Neural crest cell (in vitro differentiated cells): Measurements from ENCODE around the gene RUNX2. TPM values are rescaled to one million over a fixed set of nuclear protein-coding genes. Genes with fewer than 3 reads are reported as not detected.

Experiments
- DNase-seq: peaks from one replicate; pipeline ENCODE4 v3.0.0; 2021; ENCODE audit warnings: low read depth, mixed read lengths, low spot score
- H3K27ac Mint-ChIP-seq: one replicate; pipeline ENCODE4 v1.8.0; 2021; ENCODE audit warnings: mild to moderate bottlenecking, mixed read lengths; ENCODE audit not compliant: unreplicated experiment
- H3K27me3 Mint-ChIP-seq: 2 replicates; pipeline ENCODE4 v1.8.0; 2021; ENCODE audit warnings: low read depth, mild to moderate bottlenecking, mixed read lengths
- H3K36me3 Mint-ChIP-seq: 2 replicates; pipeline ENCODE4 v1.8.0; 2021; ENCODE audit warnings: low read depth, mild to moderate bottlenecking, mixed read lengths
- H3K4me1 Mint-ChIP-seq: 2 replicates; pipeline ENCODE4 v1.8.0; 2021; ENCODE audit warnings: mixed read lengths
- H3K4me3 Mint-ChIP-seq: one replicate; pipeline ENCODE4 v1.8.0; 2021; ENCODE audit warnings: mild to moderate bottlenecking, mixed read lengths
- H3K9me3 Mint-ChIP-seq: 2 replicates; pipeline ENCODE4 v1.8.0; 2021; ENCODE audit warnings: mixed read lengths
- CTCF ChIP-seq: fragments of 200-600 bp; sonication (generic); conservative IDR thresholded peaks from 2 replicates; pipeline ENCODE4 v1.5.0; 2021; ENCODE audit warnings: antibody characterized with exemption, mild to moderate bottlenecking
- total RNA-seq: library from RNA; stranded (reverse); gene quantifications from 2 replicates; pipeline ENCODE4 v1.2.1, GENCODE V29; 2021

RUNX2 gene
- total RNA-seq, 1 donor from 2014 or later = 0.16 TPM

- H3K27ac Mint-ChIP-seq = no peak overlapping the region
- H3K36me3 Mint-ChIP-seq = peaks cover 2% of the 10 kb centered on the region
- no peak for DNase-seq
- peak; percentile 28 for TF ChIP-seq CTCF
- no peaks in the 10 kb centered on the region for H3K27me3 Mint-ChIP-seq
- no peak overlapping the region for H3K4me3 Mint-ChIP-seq
- H3K9me3 Mint-ChIP-seq = peaks cover 3% of the 10 kb centered on the region
- H3K4me1 Mint-ChIP-seq = peaks cover 8% of the 10 kb centered on the region
Measured at GRCh38 chr6:45608252-45608913, 280.3 kb downstream of the RUNX2 start.

GRCh38 chr6:45609141-45609638, 281.1 kb downstream of the RUNX2 start:
- TF ChIP-seq CTCF = no peak
- DNase-seq = no peak
- peaks cover 8% of the 10 kb centered on the region for H3K4me1 Mint-ChIP-seq
- peaks cover 2% of the 10 kb centered on the region for H3K36me3 Mint-ChIP-seq
- H3K27ac Mint-ChIP-seq = no peak overlapping the region
- H3K4me3 Mint-ChIP-seq = no peak overlapping the region
- H3K9me3 Mint-ChIP-seq = peaks cover 3% of the 10 kb centered on the region
- no peaks in the 10 kb centered on the region for H3K27me3 Mint-ChIP-seq

- Mint-ChIP-seq H3K4me1 (peaks cover 8% of the 10 kb centered on the region), H3K36me3 (peaks cover 2% of the 10 kb centered on the region), H3K27ac (no peak overlapping the region), H3K9me3 (no peaks in the 10 kb centered on the region), H3K27me3 (no peaks in the 10 kb centered on the region), H3K4me3 (no peak overlapping the region)
- TF ChIP-seq CTCF = no peak
- DNase-seq = no peak
Measured at GRCh38 chr6:45610374-45610773, 282.2 kb downstream of the RUNX2 start.

- no peak overlapping the region for H3K27ac Mint-ChIP-seq
- H3K4me3 Mint-ChIP-seq = no peak overlapping the region
- no peaks in the 10 kb centered on the region for H3K27me3 Mint-ChIP-seq
- DNase-seq = no peak
- H3K4me1 Mint-ChIP-seq = peaks cover 8% of the 10 kb centered on the region
- peaks cover 2% of the 10 kb centered on the region for H3K36me3 Mint-ChIP-seq
- no peaks in the 10 kb centered on the region for H3K9me3 Mint-ChIP-seq
- no peak for TF ChIP-seq CTCF
Measured at GRCh38 chr6:45610832-45611231, 282.7 kb downstream of the RUNX2 start.

- H3K36me3 Mint-ChIP-seq = peaks cover 2% of the 10 kb centered on the region
- DNase-seq = no peak
- H3K4me1 Mint-ChIP-seq = peaks cover 4% of the 10 kb centered on the region
- no peaks in the 10 kb centered on the region for H3K9me3 Mint-ChIP-seq
- TF ChIP-seq CTCF = no peak
- H3K27ac Mint-ChIP-seq = no peak overlapping the region
- H3K4me3 Mint-ChIP-seq = no peak overlapping the region
- H3K27me3 Mint-ChIP-seq = no peaks in the 10 kb centered on the region
Measured at GRCh38 chr6:45611491-45611890, 283.4 kb downstream of the RUNX2 start.
